OCI-LY7 (cell line): ENCODE measurements around the gene RBM38. TPM values are rescaled to one million over a fixed set of nuclear protein-coding genes. Genes with fewer than 3 reads are reported as not detected.

Source experiments
- BruUV-seq: library from RNA; stranded (reverse); fragments of 400-500 nt; replicated peaks from 2 replicates; lab custom pipeline; 2021; lab: Mats Ljungman, UMichigan
- CTCF ChIA-PET: fragments of 300-600 bp; sonication (Branson Sonifier 250); formaldehyde crosslinking; loops from one replicate; lab custom pipeline; 2022; ENCODE audit warnings: antibody characterized with exemption; ENCODE audit not compliant: unreplicated experiment; lab: Charles Lee
- POLR2A ChIA-PET: fragments of 300-600 bp; sonication (Branson Sonifier 250); formaldehyde crosslinking; loops from one replicate; lab custom pipeline; 2022; ENCODE audit warnings: antibody characterized with exemption; lab: Charles Lee
- DNase-seq: peaks from one replicate; pipeline ENCODE4 v3.0.0-alpha.2; 2015; ENCODE audit warnings: low spot score
- H2AFZ ChIP-seq: fragments of 200-600 bp; sonication (generic), shearing (Covaris generic); 2 replicates; pipeline ENCODE4 v1.6.1; 2014; ENCODE audit warnings: mild to moderate bottlenecking, antibody characterized with exemption, low read length, moderate library complexity
- H3K27ac ChIP-seq: fragments of 200-600 bp; sonication (generic); 2 replicates; pipeline ENCODE4 v1.5.1; 2014; ENCODE audit warnings: mixed run types, low read depth, mild to moderate bottlenecking, moderate library complexity, low read length, inconsistent platforms; ENCODE audit not compliant: poor library complexity, severe bottlenecking
- H3K36me3 ChIP-seq: fragments of 200-600 bp; sonication (generic); 2 replicates; pipeline ENCODE4 v1.6.1; 2014; ENCODE audit warnings: mild to moderate bottlenecking, antibody characterized with exemption, low read length, moderate library complexity, mixed read lengths; ENCODE audit not compliant: insufficient read depth
- H3K4me1 ChIP-seq: fragments of 200-600 bp; sonication (generic); 2 replicates; pipeline ENCODE4 v1.5.1; 2014; ENCODE audit warnings: mild to moderate bottlenecking, low read length; ENCODE audit not compliant: insufficient read depth, poor library complexity, severe bottlenecking
- H3K4me2 ChIP-seq: fragments of 200-600 bp; sonication (generic); 2 replicates; pipeline ENCODE4 v1.6.1; 2014; ENCODE audit warnings: mild to moderate bottlenecking, low read length
- H3K4me3 ChIP-seq: fragments of 200-600 bp; sonication (generic); 2 replicates; pipeline ENCODE4 v1.5.1; 2014; ENCODE audit warnings: mild to moderate bottlenecking, low read depth, low read length; ENCODE audit not compliant: poor library complexity, severe bottlenecking
- H3K79me2 ChIP-seq: fragments of 200-600 bp; sonication (generic); 2 replicates; pipeline ENCODE4 v1.6.1; 2016; ENCODE audit warnings: low read depth, mild to moderate bottlenecking, low read length, moderate library complexity, mixed read lengths; ENCODE audit not compliant: insufficient read depth
- H3K9me2 ChIP-seq: fragments of 200-600 bp; sonication (generic); 2 replicates; pipeline ENCODE4 v1.6.1; 2016; ENCODE audit warnings: mild to moderate bottlenecking, low read length, mixed read lengths; ENCODE audit not compliant: insufficient read depth
- H3K9me3 ChIP-seq: fragments of 200-600 bp; sonication (generic); 2 replicates; pipeline ENCODE4 v1.6.1; 2014; ENCODE audit warnings: mild to moderate bottlenecking, mixed run types, low read length, mixed read lengths
- H4K20me1 ChIP-seq: fragments of 200-600 bp; sonication (generic); 2 replicates; pipeline ENCODE4 v1.6.1; 2014; ENCODE audit warnings: mild to moderate bottlenecking, antibody characterized with exemption, low read length, moderate library complexity, mixed read lengths; ENCODE audit not compliant: insufficient read depth
- CTCF ChIP-seq: fragments of 200-600 bp; sonication (generic); conservative IDR thresholded peaks from 2 replicates; pipeline ENCODE4 v1.5.1; 2014; ENCODE audit warnings: mild to moderate bottlenecking, antibody characterized with exemption, low read length, moderate library complexity, mixed read lengths
- EZH2phosphoT487 ChIP-seq: fragments of 200-600 bp; sonication (generic); IDR thresholded peaks from 2 replicates; pipeline ENCODE4 v1.6.1; 2018; ENCODE audit warnings: low read depth, borderline replicate concordance, mild to moderate bottlenecking, mixed run types, antibody characterized with exemption, low read length, moderate library complexity, mixed read lengths
- intact Hi-C: fragments of 100-400 bp; cut with micrococcal nuclease; formaldehyde crosslinking; loops from one replicate; pipeline ENCODE4 v1.10.0; 2022; ENCODE audit not compliant: unreplicated experiment
- total RNA-seq, 2 experiments: library from RNA; depleted of rRNA in 1 of 2; stranded (reverse); fragments of >200 nt in 1 of 2; shearing (Covaris generic) in 1 of 2; gene quantifications; 2 replicates each; pipeline ENCODE4 v1.2.3, GENCODE V29; 2014 to 2022

The RBM38 gene
- total RNA-seq, 2 experiments from 2014 or later: 119 to 174 TPM

- DNase-seq: no peak
- H3K4me2 ChIP-seq: no peak overlapping the region
- H3K36me3 ChIP-seq: peaks cover 78% of the 10 kb centered on the region
- H3K9me2 ChIP-seq: no peaks in the 10 kb centered on the region
- intact Hi-C loops: no loop called here
- CTCF ChIA-PET: no interaction called here
- H2AFZ ChIP-seq: no peak overlapping the region
- POLR2A ChIA-PET: interaction anchor here (0.9 to 1.2 kb wide), 3 partner anchors 10 to 118 kb away, joined by 3 to 4 read pairs (median 4); no protein-coding TSS in a partner anchor
- no peaks in the 10 kb centered on the region for H3K79me2 ChIP-seq
- no peak overlapping the region for H3K27ac ChIP-seq
- TF ChIP-seq EZH2phosphoT487: no peak
- no peak for TF ChIP-seq CTCF
- no TSS peak for BruUV-seq
- H4K20me1 ChIP-seq: no peaks in the 10 kb centered on the region
- H3K4me1 ChIP-seq: peaks cover 29% of the 10 kb centered on the region
- H3K9me3 ChIP-seq: no peaks in the 10 kb centered on the region
- H3K4me3 ChIP-seq: no peak overlapping the region
Measured at GRCh38 chr20:57380081-57380750, 11.0 kb upstream of the RBM38 start.

GRCh38 chr20:57381596-57382503 is 9.3 kb upstream of the RBM38 start:
- intact Hi-C loops: loop anchor here (1.0 kb wide), 2 partner anchors 113 to 212 kb away; no protein-coding TSS in a partner anchor
- BruUV-seq: no TSS peak
- H3K4me2 ChIP-seq: peak overlapping the region; percentile 25; the same call in 1 of the 2 replicates

More at GRCh38 chr20:57381596-57382503, 9.3 kb upstream of the RBM38 start:
- peaks cover 29% of the 10 kb centered on the region for H3K4me1 ChIP-seq
- CTCF ChIA-PET: interaction anchor here (0.5 kb wide), 1 partner anchor 112 kb away, joined by 4 read pairs; no protein-coding TSS in a partner anchor
- H3K4me3 ChIP-seq: no peak overlapping the region
- DNase-seq: peak; percentile 83
- no peaks in the 10 kb centered on the region for H4K20me1 ChIP-seq
- H3K9me2 ChIP-seq: no peaks in the 10 kb centered on the region
- peaks cover 61% of the 10 kb centered on the region for H3K36me3 ChIP-seq
- POLR2A ChIA-PET: interaction anchor here (0.6 kb wide), 1 partner anchor 112 kb away, joined by 3 read pairs; no protein-coding TSS in a partner anchor
- no peaks in the 10 kb centered on the region for H3K9me3 ChIP-seq
- H3K27ac ChIP-seq: peak overlapping the region; percentile 5
- no peak for TF ChIP-seq EZH2phosphoT487
- peak; percentile 99 for TF ChIP-seq CTCF
- peak overlapping the region; percentile 5; the same call in 1 of the 2 replicates for H2AFZ ChIP-seq
- no peaks in the 10 kb centered on the region for H3K79me2 ChIP-seq
